NT2/D1 (cell line): ENCODE data around the gene LRRC8C.

ENCODE experiments used
- YY1 ChIP-seq: IDR thresholded peaks from 2 replicates; pipeline ENCODE4 v1.6.1; 2011; ENCODE audit not compliant: insufficient read length, insufficient read depth
- ZNF274 ChIP-seq: IDR thresholded peaks from 2 replicates; pipeline ENCODE4 v1.6.1; 2011; ENCODE audit warnings: mild to moderate bottlenecking, low read depth, low read length

- TF ChIP-seq YY1 (no peak), ZNF274 (no peak)
These were observed 102.6 kb downstream of the LRRC8C start for GRCh38 chr1:89735479-89735878.
